HEK293T (cell line): ENCODE measurements around the gene CFTR.

Experiments
- ELF4 ChIP-seq: fragments of 450-650 bp; IDR thresholded peaks from 2 replicates; pipeline ENCODE4 v1.6.1; 2017; ENCODE audit warnings: antibody characterized with exemption
- FOXK2 ChIP-seq: fragments of 450-650 bp; IDR thresholded peaks from 2 replicates; pipeline ENCODE4 v1.6.1; 2016; ENCODE audit warnings: mild to moderate bottlenecking

GRCh38 chr7:117562759-117563158, 82.9 kb downstream of the CFTR start:
- TF ChIP-seq ELF4 (no peak), FOXK2 (no peak)
